Measurements from ENCODE around the gene CYB561D1. TPM values are rescaled to one million over a fixed set of nuclear protein-coding genes. Genes with fewer than 3 reads are reported as not detected.
A peak's percentile ranks its signal among the peaks of the same experiment; 100 is the strongest.

The CYB561D1 gene
- total and polyA plus RNA-seq, 2 donors (not counting 1 experiment from before 2014, with no cell fraction given) = 5.1 to 6.6 TPM

DNA sequence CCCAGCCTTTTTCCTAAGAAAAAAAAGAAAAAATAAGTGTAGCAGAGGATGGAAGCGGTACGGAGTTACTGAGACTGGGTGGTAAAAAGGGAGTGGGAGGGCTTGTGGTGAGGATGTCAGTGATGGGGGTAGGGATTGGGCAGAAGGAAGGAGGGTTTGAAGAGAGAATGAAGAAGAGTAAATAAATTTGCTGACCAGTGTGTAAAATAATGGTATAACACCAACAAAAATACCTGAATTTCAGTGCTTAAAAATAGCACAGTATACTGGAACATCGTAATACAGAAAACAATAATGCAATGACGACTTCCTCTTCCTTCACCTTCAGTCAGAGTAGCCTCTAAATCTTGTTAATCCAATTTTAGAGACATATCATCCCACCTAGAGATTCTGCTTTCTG, 46.4 kb upstream of the CYB561D1 start:
- Histone ChIP-seq H4K20me1 (ENCODE audit: control insufficient read depth, extremely low read depth, insufficient read depth, low read length) (no peaks in the 10 kb centered on the region), H3K79me2 (ENCODE audit: control insufficient read depth, insufficient read depth, low read length) (no peaks in the 10 kb centered on the region), H3K9me3 (ENCODE audit: control insufficient read depth, insufficient read depth, low read depth, low read length) (no peaks in the 10 kb centered on the region), H3K27ac (ENCODE audit: insufficient read depth, low read length) (no peak overlapping the region), H3K4me2 (ENCODE audit: extremely low read depth, insufficient read depth, low read length) (no peak overlapping the region), H3K4me1 (ENCODE audit: control insufficient read depth, extremely low read depth, insufficient read depth, low read length) (no peaks in the 10 kb centered on the region), H3K27me3 (ENCODE audit: control insufficient read depth, insufficient read depth, low read length) (peaks cover 7% of the 10 kb centered on the region), H3K36me3 (ENCODE audit: control insufficient read depth, insufficient read depth, low read length) (no peaks in the 10 kb centered on the region), H3K4me3 (replicated peaks in 1 of 4; ENCODE audit: control extremely low read depth in 1 of 4, insufficient read depth in 1 of 4, low read depth in 3 of 4, low read length in 4 of 4) (no peak overlapping the region), H2AFZ (ENCODE audit: low read length) (no peak overlapping the region), H3K9ac (ENCODE audit: insufficient read depth, low read length) (no peak overlapping the region)
- DNase-seq (ENCODE audit: low read depth in 2 of 2) = no peak
- TF ChIP-seq, protein P1, sequence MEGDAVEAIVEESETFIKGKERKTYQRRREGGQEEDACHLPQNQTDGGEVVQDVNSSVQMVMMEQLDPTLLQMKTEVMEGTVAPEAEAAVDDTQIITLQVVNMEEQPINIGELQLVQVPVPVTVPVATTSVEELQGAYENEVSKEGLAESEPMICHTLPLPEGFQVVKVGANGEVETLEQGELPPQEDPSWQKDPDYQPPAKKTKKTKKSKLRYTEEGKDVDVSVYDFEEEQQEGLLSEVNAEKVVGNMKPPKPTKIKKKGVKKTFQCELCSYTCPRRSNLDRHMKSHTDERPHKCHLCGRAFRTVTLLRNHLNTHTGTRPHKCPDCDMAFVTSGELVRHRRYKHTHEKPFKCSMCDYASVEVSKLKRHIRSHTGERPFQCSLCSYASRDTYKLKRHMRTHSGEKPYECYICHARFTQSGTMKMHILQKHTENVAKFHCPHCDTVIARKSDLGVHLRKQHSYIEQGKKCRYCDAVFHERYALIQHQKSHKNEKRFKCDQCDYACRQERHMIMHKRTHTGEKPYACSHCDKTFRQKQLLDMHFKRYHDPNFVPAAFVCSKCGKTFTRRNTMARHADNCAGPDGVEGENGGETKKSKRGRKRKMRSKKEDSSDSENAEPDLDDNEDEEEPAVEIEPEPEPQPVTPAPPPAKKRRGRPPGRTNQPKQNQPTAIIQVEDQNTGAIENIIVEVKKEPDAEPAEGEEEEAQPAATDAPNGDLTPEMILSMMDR (conservative IDR thresholded peaks at IDR 0.05 in 1 of 2, IDR thresholded peaks at IDR 0.05 in 1 of 2; ENCODE audit: low read depth in 1 of 2, low read length in 2 of 2) = no peak
- TF ChIP-seq EZH2 (IDR thresholded peaks at IDR 0.05; ENCODE audit: low read length, missing control alignments) = no peak

DNA sequence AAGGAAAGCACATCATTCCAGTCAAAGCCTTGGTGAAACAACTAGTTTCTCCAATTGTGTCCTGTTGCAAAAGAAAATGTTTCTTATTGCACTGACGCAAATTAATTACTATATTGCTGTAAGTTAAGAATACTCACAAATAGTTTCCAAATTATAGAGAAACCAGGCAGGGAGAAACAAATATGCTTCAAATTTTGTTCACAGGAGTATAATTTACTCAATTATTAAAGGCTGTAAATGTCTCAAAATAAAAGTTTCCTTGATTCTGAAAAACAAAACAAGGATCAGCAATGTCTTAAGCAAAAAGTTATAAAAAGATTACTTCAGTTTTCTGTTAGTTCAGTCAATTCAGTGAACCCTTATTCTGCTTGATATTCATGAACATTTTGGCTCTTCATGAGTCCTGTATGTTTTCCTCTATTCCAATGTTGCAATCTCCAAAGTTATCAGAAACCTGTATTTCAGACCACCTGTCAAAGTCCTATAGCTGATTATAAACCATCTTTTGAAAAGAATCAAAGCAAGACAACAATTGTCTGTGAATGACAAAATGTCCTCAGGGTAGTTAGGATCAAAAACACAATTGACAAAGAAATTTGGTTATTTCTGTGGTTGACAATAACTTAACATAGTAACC, 39.3 kb upstream of the CYB561D1 start:
- no peak overlapping the region for H3K4me3 ChIP-seq (replicated peaks in 1 of 4; ENCODE audit: control extremely low read depth in 1 of 4, insufficient read depth in 1 of 4, low read depth in 3 of 4, low read length in 4 of 4)
- no peaks in the 10 kb centered on the region for H3K9me3 ChIP-seq (ENCODE audit: control insufficient read depth, insufficient read depth, low read depth, low read length)
- H2AFZ ChIP-seq (ENCODE audit: low read length) = no peak overlapping the region
- no peaks in the 10 kb centered on the region for H4K20me1 ChIP-seq (ENCODE audit: control insufficient read depth, extremely low read depth, insufficient read depth, low read length)
- peak in 1 of 2 donors; percentile 14 for DNase-seq (ENCODE audit: low read depth in 2 of 2)
- H3K27ac ChIP-seq (ENCODE audit: insufficient read depth, low read length) = no peak overlapping the region
- no peak overlapping the region for H3K9ac ChIP-seq (ENCODE audit: insufficient read depth, low read length)
- TF ChIP-seq EZH2 (IDR thresholded peaks at IDR 0.05; ENCODE audit: low read length, missing control alignments) = no peak
- TF ChIP-seq, protein P1 (conservative IDR thresholded peaks at IDR 0.05 in 1 of 2, IDR thresholded peaks at IDR 0.05 in 1 of 2; ENCODE audit: low read depth in 1 of 2, low read length in 2 of 2) = no peak
- H3K4me1 ChIP-seq (ENCODE audit: control insufficient read depth, extremely low read depth, insufficient read depth, low read length) = no peaks in the 10 kb centered on the region
- H3K4me2 ChIP-seq (ENCODE audit: extremely low read depth, insufficient read depth, low read length) = no peak overlapping the region
- no peaks in the 10 kb centered on the region for H3K36me3 ChIP-seq (ENCODE audit: control insufficient read depth, insufficient read depth, low read length)
- H3K79me2 ChIP-seq (ENCODE audit: control insufficient read depth, insufficient read depth, low read length) = no peaks in the 10 kb centered on the region
- no peaks in the 10 kb centered on the region for H3K27me3 ChIP-seq (ENCODE audit: control insufficient read depth, insufficient read depth, low read length)

DNA sequence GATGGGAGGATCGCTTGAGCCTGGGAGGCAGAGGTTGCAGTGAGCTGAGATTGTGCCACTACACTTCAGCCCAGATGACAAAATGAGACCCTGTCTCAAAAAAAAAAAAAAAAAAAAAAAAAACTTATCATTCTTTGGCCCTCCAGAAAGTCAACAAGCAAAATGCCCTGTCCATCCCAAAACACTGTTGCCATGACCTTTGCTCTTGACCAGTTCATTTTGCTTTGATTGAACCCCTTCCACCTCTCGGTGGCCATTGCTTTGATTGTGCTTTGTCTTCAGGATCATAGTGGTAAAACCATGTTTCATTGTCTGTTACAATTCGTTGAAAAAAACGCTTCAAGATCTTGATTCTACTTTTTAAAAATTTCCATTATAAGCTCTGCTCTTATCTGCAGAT, 36.1 kb upstream of the CYB561D1 start:
- DNase-seq (ENCODE audit: low read depth in 2 of 2) = no peak
- H3K4me3 ChIP-seq (replicated peaks in 1 of 4; ENCODE audit: control extremely low read depth in 1 of 4, insufficient read depth in 1 of 4, low read depth in 3 of 4, low read length in 4 of 4) = no peak overlapping the region

More for the DNA sequence above, 36.1 kb upstream of the CYB561D1 start:
- Histone ChIP-seq H2AFZ (ENCODE audit: low read length) (no peak overlapping the region), H3K27ac (ENCODE audit: insufficient read depth, low read length) (no peak overlapping the region), H3K27me3 (ENCODE audit: control insufficient read depth, insufficient read depth, low read length) (peaks cover 3% of the 10 kb centered on the region), H3K4me1 (ENCODE audit: control insufficient read depth, extremely low read depth, insufficient read depth, low read length) (no peaks in the 10 kb centered on the region), H3K9me3 (ENCODE audit: control insufficient read depth, insufficient read depth, low read depth, low read length) (no peaks in the 10 kb centered on the region), H3K9ac (ENCODE audit: insufficient read depth, low read length) (no peak overlapping the region), H3K36me3 (ENCODE audit: control insufficient read depth, insufficient read depth, low read length) (no peaks in the 10 kb centered on the region), H3K4me2 (ENCODE audit: extremely low read depth, insufficient read depth, low read length) (no peak overlapping the region), H3K79me2 (ENCODE audit: control insufficient read depth, insufficient read depth, low read length) (no peaks in the 10 kb centered on the region), H4K20me1 (ENCODE audit: control insufficient read depth, extremely low read depth, insufficient read depth, low read length) (no peaks in the 10 kb centered on the region)
- TF ChIP-seq, protein P1 (conservative IDR thresholded peaks at IDR 0.05 in 1 of 2, IDR thresholded peaks at IDR 0.05 in 1 of 2; ENCODE audit: low read depth in 1 of 2, low read length in 2 of 2) = no peak
- TF ChIP-seq EZH2 (IDR thresholded peaks at IDR 0.05; ENCODE audit: low read length, missing control alignments) = no peak
